SU-DHL-6 (cell line): ENCODE data around the gene EFHB.

Experiments
- H2AFZ ChIP-seq: fragments of 200-600 bp; sonication (generic); 2 replicates; pipeline ENCODE4 v1.6.1; 2014; ENCODE audit warnings: low read depth, mild to moderate bottlenecking, moderate library complexity, mixed read lengths, antibody characterized with exemption, low read length; ENCODE audit not compliant: severe bottlenecking
- H3F3A ChIP-seq: fragments of 200-600 bp; shearing (Covaris generic); 2 replicates; pipeline ENCODE4 v1.6.0; 2016; ENCODE audit warnings: antibody characterized with exemption, mild to moderate bottlenecking; ENCODE audit not compliant: insufficient read depth
- H3K27ac ChIP-seq: fragments of 200-600 bp; sonication (generic); 2 replicates; pipeline ENCODE4 v1.5.1; 2016; ENCODE audit warnings: low read depth, mild to moderate bottlenecking, low read length, moderate library complexity, mixed read lengths
- H3K27me3 ChIP-seq: fragments of 200-600 bp; sonication (generic), shearing (Covaris generic); 2 replicates; pipeline ENCODE4 v1.6.0; 2014; ENCODE audit warnings: mild to moderate bottlenecking, low read length
- H3K36me3 ChIP-seq: fragments of 200-600 bp; sonication (generic); 2 replicates; pipeline ENCODE4 v1.6.1; 2014; ENCODE audit warnings: mild to moderate bottlenecking, low read length, mixed read lengths
- H3K4me2 ChIP-seq: fragments of 300-600, 200-600 bp; shearing (Covaris generic), sonication (generic); 2 replicates; pipeline ENCODE4 v1.6.0; 2014; ENCODE audit warnings: low read length, low read depth, mild to moderate bottlenecking; ENCODE audit not compliant: poor library complexity, severe bottlenecking
- H3K4me3 ChIP-seq: fragments of 200-600 bp; sonication (generic); 2 replicates; pipeline ENCODE4 v1.5.1; 2014; ENCODE audit warnings: antibody characterized with exemption, low read length, mild to moderate bottlenecking, mixed read lengths; ENCODE audit not compliant: insufficient read depth, poor library complexity, severe bottlenecking
- H3K79me2 ChIP-seq: fragments of 200-600 bp; sonication (generic); 2 replicates; pipeline ENCODE4 v1.6.1; 2014; ENCODE audit warnings: mild to moderate bottlenecking, low read length, moderate library complexity; ENCODE audit not compliant: insufficient read depth
- H3K9ac ChIP-seq: fragments of 200-600 bp; sonication (generic); 2 replicates; pipeline ENCODE4 v1.7.0; 2014; ENCODE audit warnings: mild to moderate bottlenecking, low read length
- H3K9me2 ChIP-seq: fragments of 200-600 bp; sonication (generic); replicated peaks from 2 replicates; pipeline ENCODE4 v1.6.1; 2014; ENCODE audit warnings: low read length; ENCODE audit not compliant: insufficient read depth
- H3K9me3 ChIP-seq: fragments of 200-600 bp; sonication (generic); 2 replicates; pipeline ENCODE4 v1.6.1; 2014; ENCODE audit warnings: low read length, mixed read lengths; ENCODE audit not compliant: insufficient read depth
- H4K20me1 ChIP-seq: fragments of 200-600 bp; sonication (generic); 2 replicates; pipeline ENCODE4 v1.6.1; 2014; ENCODE audit warnings: low read depth, mild to moderate bottlenecking, antibody characterized with exemption, low read length, moderate library complexity, mixed read lengths
- CTCF ChIP-seq: fragments of 200-600 bp; sonication (generic); IDR thresholded peaks from one replicate; pipeline ENCODE4 v1.5.1; 2017; ENCODE audit warnings: antibody characterized with exemption, mild to moderate bottlenecking, low read length, moderate library complexity; ENCODE audit not compliant: insufficient read depth, poor library complexity, severe bottlenecking
- EZH2phosphoT487 ChIP-seq: fragments of 200-600 bp; sonication (generic), shearing (Covaris generic); conservative IDR thresholded peaks from 2 replicates; pipeline ENCODE4 v1.6.1; 2018; ENCODE audit warnings: mild to moderate bottlenecking, antibody characterized with exemption, low read length, moderate library complexity, mixed read lengths

EFHB gene

DNA sequence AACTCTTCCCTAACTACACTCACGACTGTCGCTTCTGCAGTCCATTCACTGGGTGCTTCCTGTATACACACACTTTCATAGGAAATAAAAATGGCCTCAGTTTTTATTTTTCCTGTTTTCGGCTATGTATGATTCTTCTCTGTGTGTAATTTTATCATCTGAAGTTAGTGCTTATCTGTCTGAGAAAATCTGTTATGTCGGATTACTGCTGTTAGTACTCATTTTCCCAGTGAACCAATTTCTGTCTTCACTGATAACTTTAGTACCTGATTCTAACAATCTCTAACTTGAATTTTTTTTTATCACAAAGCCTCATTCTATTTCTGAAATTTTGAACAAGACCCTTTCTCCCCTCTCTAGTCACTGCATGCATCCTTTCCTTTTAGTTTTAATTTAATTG lies 33.8 kb upstream of the EFHB start:
- Histone ChIP-seq H3K4me2 (no peak overlapping the region), H4K20me1 (no peaks in the 10 kb centered on the region; the same call in none of the 2 replicates)

GRCh38 chr3:19967208-19967607 lies 33.2 kb upstream of the EFHB start:
- Histone ChIP-seq H3K36me3 (no peaks in the 10 kb centered on the region), H3K9ac (no peak overlapping the region), H3K4me3 (no peak overlapping the region), H2AFZ (no peak overlapping the region), H3K9me2 (no peaks in the 10 kb centered on the region), H3K27me3 (no peaks in the 10 kb centered on the region), H3K79me2 (peaks cover 90% of the 10 kb centered on the region), H4K20me1 (no peaks in the 10 kb centered on the region; the same call in none of the 2 replicates), H3K27ac (no peak overlapping the region), H3F3A (no peaks in the 10 kb centered on the region), H3K9me3 (no peaks in the 10 kb centered on the region), H3K4me2 (no peak overlapping the region)
- TF ChIP-seq CTCF (no peak), EZH2phosphoT487 (no peak)

More for the DNA sequence above, 33.8 kb upstream of the EFHB start:
- Histone ChIP-seq H3K9me3 (no peaks in the 10 kb centered on the region), H3K79me2 (peaks cover 90% of the 10 kb centered on the region), H3F3A (no peaks in the 10 kb centered on the region), H3K36me3 (no peaks in the 10 kb centered on the region), H3K4me3 (no peak overlapping the region), H3K27me3 (no peaks in the 10 kb centered on the region), H3K9ac (no peak overlapping the region), H3K27ac (no peak overlapping the region), H2AFZ (no peak overlapping the region), H3K9me2 (no peaks in the 10 kb centered on the region)
- no peak for TF ChIP-seq EZH2phosphoT487
- no peak for TF ChIP-seq CTCF

DNA sequence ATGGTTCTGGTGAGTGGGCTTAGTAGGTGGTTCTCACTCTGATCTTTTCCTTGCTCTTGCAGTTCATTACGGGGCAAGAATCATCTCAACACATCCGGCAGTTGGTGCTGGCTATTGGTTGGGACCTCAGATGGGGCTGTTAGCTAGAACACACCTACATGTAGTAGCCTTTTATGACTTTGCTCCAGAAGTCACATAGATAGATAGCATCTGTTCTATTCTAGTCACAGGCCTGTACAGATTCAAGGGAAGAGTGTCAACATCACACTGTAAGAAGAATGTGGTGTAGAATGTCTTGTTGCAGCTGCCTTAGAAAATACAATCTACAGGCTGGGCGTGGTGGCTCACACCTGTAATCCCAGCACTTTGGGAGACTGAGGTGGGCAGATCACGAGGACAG lies 27.9 kb upstream of the EFHB start:
- no peaks in the 10 kb centered on the region; the same call in 1 of the 2 replicates for H4K20me1 ChIP-seq
- no peaks in the 10 kb centered on the region; the same call in 1 of the 2 replicates for H3K36me3 ChIP-seq
- H3K4me3 ChIP-seq: no peak overlapping the region
- H3K9me2 ChIP-seq: no peaks in the 10 kb centered on the region
- H2AFZ ChIP-seq: no peak overlapping the region
- no peak overlapping the region for H3K9ac ChIP-seq
- H3F3A ChIP-seq: no peaks in the 10 kb centered on the region
- TF ChIP-seq CTCF (no peak), EZH2phosphoT487 (no peak)
- H3K9me3 ChIP-seq: no peaks in the 10 kb centered on the region
- H3K4me2 ChIP-seq: no peak overlapping the region
- H3K27me3 ChIP-seq: no peaks in the 10 kb centered on the region
- peaks cover 97% of the 10 kb centered on the region for H3K79me2 ChIP-seq
- H3K27ac ChIP-seq: no peak overlapping the region

GRCh38 chr3:19960696-19961095 lies 26.7 kb upstream of the EFHB start:
- no peaks in the 10 kb centered on the region; the same call in 1 of the 2 replicates for H4K20me1 ChIP-seq
- no peaks in the 10 kb centered on the region for H3K9me3 ChIP-seq
- H3K9ac ChIP-seq: no peak overlapping the region
- H3K9me2 ChIP-seq: no peaks in the 10 kb centered on the region
- H3K79me2 ChIP-seq: peaks cover 96% of the 10 kb centered on the region
- no peak for TF ChIP-seq EZH2phosphoT487
- no peak for TF ChIP-seq CTCF
- H3F3A ChIP-seq: no peaks in the 10 kb centered on the region
- H3K4me3 ChIP-seq: no peak overlapping the region
- H3K4me2 ChIP-seq: no peak overlapping the region
- H2AFZ ChIP-seq: no peak overlapping the region
- H3K27ac ChIP-seq: no peak overlapping the region
- no peaks in the 10 kb centered on the region; the same call in 1 of the 2 replicates for H3K36me3 ChIP-seq
- no peaks in the 10 kb centered on the region for H3K27me3 ChIP-seq
